K562 (cell line): Measurements from ENCODE around the gene SDR42E2. TPM values are rescaled to one million over a fixed set of nuclear protein-coding genes. Genes with fewer than 3 reads are reported as not detected.

Experiments used
- ELF1 ChIP-seq: fragments of 200-800 bp; sonication (Bioruptor generic); IDR thresholded peaks from 2 replicates; pipeline ENCODE4 v1.6.1; 2016; ENCODE audit warnings: missing genetic modification characterization, missing compliant biosample characterization
- HIVEP1 ChIP-seq: fragments of 250-450 bp; sonication (Bioruptor Pico); IDR thresholded peaks from 2 replicates; pipeline ENCODE4 v1.4.0; 2020; ENCODE audit warnings: mild to moderate bottlenecking
- HLTF ChIP-seq: fragments of 450-650 bp; IDR thresholded peaks from 2 replicates; pipeline ENCODE4 v1.6.1; 2016
- NFATC3 ChIP-seq: fragments of 450-650 bp; IDR thresholded peaks from 2 replicates; pipeline ENCODE4 v1.6.1; 2017; ENCODE audit warnings: mild to moderate bottlenecking
- RNF2 ChIP-seq: sonication (generic); IDR thresholded peaks from 2 replicates; pipeline ENCODE4 v1.6.1; 2016
- SIN3B ChIP-seq: fragments of 450-650 bp; IDR thresholded peaks from 2 replicates; pipeline ENCODE4 v1.6.1; 2017; ENCODE audit warnings: low read depth, mild to moderate bottlenecking, moderate library complexity
- SMAD2 ChIP-seq: fragments of 150-350 bp; IDR thresholded peaks from 2 replicates; pipeline ENCODE4 v1.6.1; 2014; ENCODE audit warnings: low read depth, mild to moderate bottlenecking, low read length
- ZBTB1 ChIP-seq: sonication (generic); formaldehyde crosslinking; IDR thresholded peaks from 2 replicates; pipeline ENCODE4 v1.8.1; 2023; ENCODE audit warnings: missing genetic modification reagents, low read depth, mild to moderate bottlenecking, borderline replicate concordance
- ZKSCAN8 ChIP-seq: fragments of 200-800 bp; sonication (Bioruptor generic); IDR thresholded peaks from 2 replicates; pipeline ENCODE4 v1.6.1; 2016; ENCODE audit warnings: missing genetic modification characterization, missing compliant biosample characterization
- ZNF41 ChIP-seq: fragments of 250-450 bp; sonication (Bioruptor Pico); conservative IDR thresholded peaks from 2 replicates; pipeline ENCODE4 v1.4.0; 2020; ENCODE audit warnings: mild to moderate bottlenecking
- ZNF75A ChIP-seq: fragments of 450-650 bp; formaldehyde crosslinking; IDR thresholded peaks from 2 replicates; pipeline ENCODE4 v1.4.0; 2020; ENCODE audit warnings: mild to moderate bottlenecking
- ZNF778 ChIP-seq: fragments of 450-650 bp; formaldehyde crosslinking; IDR thresholded peaks from 2 replicates; pipeline ENCODE4 v1.4.0; 2020; ENCODE audit warnings: mild to moderate bottlenecking, moderate library complexity
- ZNF785 ChIP-seq: fragments of 250-450 bp; sonication (Bioruptor Pico); IDR thresholded peaks from 2 replicates; pipeline ENCODE4 v1.4.0; 2020; ENCODE audit warnings: mild to moderate bottlenecking
- polyA plus RNA-seq, 8 experiments: library from polyadenylated mRNA; depleted of rRNA in 4 of 8; stranded (reverse) in 5 of 8; unstranded in 3 of 8; fragments of >200 nt; fragmentation: Nextera tagmentation in 2 of 8; fragmentation: Illumina TruSeq in 1 of 8; extraction: Ambion mirVana in 2 of 8; extraction: Trizol in 1 of 8; gene quantifications; 2 replicates each; pipeline versions ENCODE4 v1.2.1 to v1.2.3, GENCODE V29; 2011 to 2014; ENCODE audit warnings: inconsistent platforms in 1 of 8, missing spikeins in 1 of 8
- total RNA-seq, 7 experiments: library from RNA; depleted of rRNA in 6 of 7; stranded (reverse); fragments of >200 nt in 6 of 7; fragmentation: Illumina TruSeq in 2 of 7; extraction: Trizol in 2 of 7; gene quantifications; 2 replicates each; pipeline versions ENCODE4 v1.2.1 to v1.2.3, GENCODE V29; 2011 to 2021; ENCODE audit warnings: low replicate concordance in 1 of 7
- TF ChIP-seq, protein P1 (sequence below): sonication (generic); formaldehyde crosslinking; IDR thresholded peaks from 2 replicates; pipeline ENCODE4 v1.8.0; 2023; ENCODE audit warnings: mild to moderate bottlenecking, missing genetic modification reagents
- TF ChIP-seq, protein P2 (sequence below): sonication (generic); formaldehyde crosslinking; IDR thresholded peaks from 2 replicates; pipeline ENCODE4 v1.9.0; 2022; ENCODE audit warnings: mild to moderate bottlenecking, missing genetic modification reagents
- TF ChIP-seq, protein P3 (sequence below): fragments of 450-650 bp; IDR thresholded peaks from 2 replicates; pipeline ENCODE4 v1.6.1; 2017; ENCODE audit warnings: mild to moderate bottlenecking, moderate library complexity
- TF ChIP-seq, protein P4 (sequence below): fragments of 450-650 bp; IDR thresholded peaks from one replicate; pipeline ENCODE4 v1.6.1; 2018; ENCODE audit warnings: mild to moderate bottlenecking, moderate library complexity; ENCODE audit not compliant: partially characterized antibody
- TF ChIP-seq, protein P5 (sequence below), 2 experiments: IDR thresholded peaks; 2 replicates each; pipeline ENCODE4 v1.6.1; 2011; ENCODE audit warnings: borderline replicate concordance in 1 of 2, control low read depth in 1 of 2, low read depth in 1 of 2, low read length in 1 of 2, mild to moderate bottlenecking in 1 of 2, mixed read lengths in 1 of 2, moderate library complexity in 1 of 2; ENCODE audit not compliant: insufficient read depth in 1 of 2, insufficient read length in 1 of 2, poor library complexity in 1 of 2, severe bottlenecking in 1 of 2; ENCODE audit errors: extremely low read depth in 1 of 2
- TF ChIP-seq, protein P6 (sequence below): fragments of 450-650 bp; formaldehyde crosslinking; IDR thresholded peaks from 2 replicates; pipeline ENCODE4 v1.4.0; 2022; ENCODE audit warnings: missing genetic modification characterization

Gene SDR42E2
- total and polyA plus RNA-seq, 9 of the 15 experiments (the other 6 are each of a cell fraction or from before 2014, with no cell fraction given) = 0.03 to 0.07 (median 0.04) TPM; not detected in 4

DNA sequence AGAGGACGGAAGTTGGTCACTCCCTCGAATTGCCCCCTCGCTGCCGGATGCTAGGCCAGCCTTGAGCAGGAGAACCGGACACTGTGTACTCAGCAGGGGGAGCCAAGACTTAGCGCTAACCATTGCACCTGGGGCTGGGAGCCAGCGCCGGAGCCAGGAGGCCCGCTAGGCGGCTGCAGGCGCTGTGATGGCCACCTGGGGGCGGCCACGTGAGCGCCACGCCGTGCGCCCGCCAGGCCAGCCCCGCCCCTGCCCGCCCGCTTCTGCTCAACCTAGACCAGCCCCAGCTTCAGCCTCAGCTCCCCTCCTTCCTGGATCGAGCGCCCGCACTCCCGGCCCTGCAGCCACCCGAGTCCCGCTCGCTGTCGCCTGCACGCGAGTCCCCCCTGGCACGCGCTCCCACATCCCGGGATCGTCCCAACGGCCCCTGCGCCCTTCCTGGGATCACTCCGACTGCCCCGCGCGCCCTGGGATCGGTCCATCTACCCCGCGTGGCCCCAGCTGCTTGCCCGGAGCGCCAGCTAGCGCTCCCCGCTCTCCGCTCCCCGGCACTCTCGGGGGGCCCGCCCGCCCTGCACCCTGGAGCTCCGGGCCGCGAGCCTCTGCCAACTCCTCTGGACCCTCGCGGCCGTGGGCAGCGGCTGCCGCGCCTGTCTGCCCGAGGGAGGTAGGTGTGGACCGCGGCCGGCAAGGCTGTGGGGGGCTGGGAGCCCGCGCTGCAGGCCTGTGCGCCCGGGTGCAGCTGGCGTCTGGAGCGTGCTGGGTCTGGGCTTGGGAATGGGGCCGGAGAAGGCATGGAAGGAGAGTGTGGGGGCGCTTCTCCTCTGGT is 43.9 kb downstream of the SDR42E2 start, which contains the start of gene EEF2K (continued):
- no peak for TF ChIP-seq ZNF785 (CRISPR knock-in tag)
- TF ChIP-seq ZNF75A = no peak
- no peak for TF ChIP-seq NFATC3
- TF ChIP-seq ZKSCAN8 (CRISPR knock-in tag) = no peak; the same call in 1 of the 2 replicates
- TF ChIP-seq, protein P1, sequence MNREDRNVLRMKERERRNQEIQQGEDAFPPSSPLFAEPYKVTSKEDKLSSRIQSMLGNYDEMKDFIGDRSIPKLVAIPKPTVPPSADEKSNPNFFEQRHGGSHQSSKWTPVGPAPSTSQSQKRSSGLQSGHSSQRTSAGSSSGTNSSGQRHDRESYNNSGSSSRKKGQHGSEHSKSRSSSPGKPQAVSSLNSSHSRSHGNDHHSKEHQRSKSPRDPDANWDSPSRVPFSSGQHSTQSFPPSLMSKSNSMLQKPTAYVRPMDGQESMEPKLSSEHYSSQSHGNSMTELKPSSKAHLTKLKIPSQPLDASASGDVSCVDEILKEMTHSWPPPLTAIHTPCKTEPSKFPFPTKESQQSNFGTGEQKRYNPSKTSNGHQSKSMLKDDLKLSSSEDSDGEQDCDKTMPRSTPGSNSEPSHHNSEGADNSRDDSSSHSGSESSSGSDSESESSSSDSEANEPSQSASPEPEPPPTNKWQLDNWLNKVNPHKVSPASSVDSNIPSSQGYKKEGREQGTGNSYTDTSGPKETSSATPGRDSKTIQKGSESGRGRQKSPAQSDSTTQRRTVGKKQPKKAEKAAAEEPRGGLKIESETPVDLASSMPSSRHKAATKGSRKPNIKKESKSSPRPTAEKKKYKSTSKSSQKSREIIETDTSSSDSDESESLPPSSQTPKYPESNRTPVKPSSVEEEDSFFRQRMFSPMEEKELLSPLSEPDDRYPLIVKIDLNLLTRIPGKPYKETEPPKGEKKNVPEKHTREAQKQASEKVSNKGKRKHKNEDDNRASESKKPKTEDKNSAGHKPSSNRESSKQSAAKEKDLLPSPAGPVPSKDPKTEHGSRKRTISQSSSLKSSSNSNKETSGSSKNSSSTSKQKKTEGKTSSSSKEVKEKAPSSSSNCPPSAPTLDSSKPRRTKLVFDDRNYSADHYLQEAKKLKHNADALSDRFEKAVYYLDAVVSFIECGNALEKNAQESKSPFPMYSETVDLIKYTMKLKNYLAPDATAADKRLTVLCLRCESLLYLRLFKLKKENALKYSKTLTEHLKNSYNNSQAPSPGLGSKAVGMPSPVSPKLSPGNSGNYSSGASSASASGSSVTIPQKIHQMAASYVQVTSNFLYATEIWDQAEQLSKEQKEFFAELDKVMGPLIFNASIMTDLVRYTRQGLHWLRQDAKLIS (CRISPR knock-in tag) = peak; percentile 88
- peak; percentile 45; the same call in 1 of the 2 replicates for TF ChIP-seq ZBTB1 (CRISPR knock-in tag)
- peak; percentile 53 for TF ChIP-seq ELF1 (tag)
- TF ChIP-seq, protein P2, sequence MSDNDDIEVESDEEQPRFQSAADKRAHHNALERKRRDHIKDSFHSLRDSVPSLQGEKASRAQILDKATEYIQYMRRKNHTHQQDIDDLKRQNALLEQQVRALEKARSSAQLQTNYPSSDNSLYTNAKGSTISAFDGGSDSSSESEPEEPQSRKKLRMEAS (CRISPR knock-in tag) = peak; percentile 98
- TF ChIP-seq SMAD2 = no peak
- TF ChIP-seq SIN3B = peak; percentile 54; the same call in 1 of the 2 replicates
- no peak for TF ChIP-seq ZNF41 (CRISPR knock-in tag)
- TF ChIP-seq, protein P3, sequence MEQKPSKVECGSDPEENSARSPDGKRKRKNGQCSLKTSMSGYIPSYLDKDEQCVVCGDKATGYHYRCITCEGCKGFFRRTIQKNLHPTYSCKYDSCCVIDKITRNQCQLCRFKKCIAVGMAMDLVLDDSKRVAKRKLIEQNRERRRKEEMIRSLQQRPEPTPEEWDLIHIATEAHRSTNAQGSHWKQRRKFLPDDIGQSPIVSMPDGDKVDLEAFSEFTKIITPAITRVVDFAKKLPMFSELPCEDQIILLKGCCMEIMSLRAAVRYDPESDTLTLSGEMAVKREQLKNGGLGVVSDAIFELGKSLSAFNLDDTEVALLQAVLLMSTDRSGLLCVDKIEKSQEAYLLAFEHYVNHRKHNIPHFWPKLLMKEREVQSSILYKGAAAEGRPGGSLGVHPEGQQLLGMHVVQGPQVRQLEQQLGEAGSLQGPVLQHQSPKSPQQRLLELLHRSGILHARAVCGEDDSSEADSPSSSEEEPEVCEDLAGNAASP = no peak
- TF ChIP-seq, protein P4, sequence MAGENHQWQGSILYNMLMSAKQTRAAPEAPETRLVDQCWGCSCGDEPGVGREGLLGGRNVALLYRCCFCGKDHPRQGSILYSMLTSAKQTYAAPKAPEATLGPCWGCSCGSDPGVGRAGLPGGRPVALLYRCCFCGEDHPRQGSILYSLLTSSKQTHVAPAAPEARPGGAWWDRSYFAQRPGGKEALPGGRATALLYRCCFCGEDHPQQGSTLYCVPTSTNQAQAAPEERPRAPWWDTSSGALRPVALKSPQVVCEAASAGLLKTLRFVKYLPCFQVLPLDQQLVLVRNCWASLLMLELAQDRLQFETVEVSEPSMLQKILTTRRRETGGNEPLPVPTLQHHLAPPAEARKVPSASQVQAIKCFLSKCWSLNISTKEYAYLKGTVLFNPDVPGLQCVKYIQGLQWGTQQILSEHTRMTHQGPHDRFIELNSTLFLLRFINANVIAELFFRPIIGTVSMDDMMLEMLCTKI = no peak
- TF ChIP-seq, protein P5, sequence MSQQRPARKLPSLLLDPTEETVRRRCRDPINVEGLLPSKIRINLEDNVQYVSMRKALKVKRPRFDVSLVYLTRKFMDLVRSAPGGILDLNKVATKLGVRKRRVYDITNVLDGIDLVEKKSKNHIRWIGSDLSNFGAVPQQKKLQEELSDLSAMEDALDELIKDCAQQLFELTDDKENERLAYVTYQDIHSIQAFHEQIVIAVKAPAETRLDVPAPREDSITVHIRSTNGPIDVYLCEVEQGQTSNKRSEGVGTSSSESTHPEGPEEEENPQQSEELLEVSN (IDR thresholded peaks at IDR 0.05; ENCODE audit: borderline replicate concordance in 1 of 2, extremely low read depth in 1 of 2, insufficient read depth in 1 of 2, insufficient read length in 1 of 2, low read depth in 1 of 2, low read length in 1 of 2, poor library complexity in 1 of 2, severe bottlenecking in 1 of 2) = peak; percentile 95
- TF ChIP-seq RNF2 = peak; percentile 93
- TF ChIP-seq, protein P6, sequence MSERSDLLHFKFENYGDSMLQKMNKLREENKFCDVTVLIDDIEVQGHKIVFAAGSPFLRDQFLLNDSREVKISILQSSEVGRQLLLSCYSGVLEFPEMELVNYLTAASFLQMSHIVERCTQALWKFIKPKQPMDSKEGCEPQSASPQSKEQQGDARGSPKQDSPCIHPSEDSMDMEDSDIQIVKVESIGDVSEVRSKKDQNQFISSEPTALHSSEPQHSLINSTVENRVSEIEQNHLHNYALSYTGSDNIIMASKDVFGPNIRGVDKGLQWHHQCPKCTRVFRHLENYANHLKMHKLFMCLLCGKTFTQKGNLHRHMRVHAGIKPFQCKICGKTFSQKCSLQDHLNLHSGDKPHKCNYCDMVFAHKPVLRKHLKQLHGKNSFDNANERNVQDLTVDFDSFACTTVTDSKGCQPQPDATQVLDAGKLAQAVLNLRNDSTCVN (CRISPR knock-in tag) = no peak
- TF ChIP-seq HIVEP1 (CRISPR knock-in tag) = no peak
- no peak; the same call in 1 of the 2 replicates for TF ChIP-seq HLTF
- TF ChIP-seq ZNF778 = no peak
